HG02852 (cell line): ENCODE results near the gene KIF5C.

Source experiments
- ATAC-seq: cut with Tn5 transposase; IDR thresholded peaks from one replicate; pipeline ENCODE4 v1.9.1; 2021; ENCODE audit warnings: mild to moderate bottlenecking, moderate library complexity; ENCODE audit not compliant: unreplicated experiment

The KIF5C gene

GRCh38 chr2:149038442-149039212 lies 163.6 kb downstream of the KIF5C start, which contains the start of gene LYPD6B:
LYPD6B (plus strand) TSS chr2:149038699; CDS start chr2:149130949, 92,250 bp downstream.
- peak; percentile 65 for ATAC-seq

DNA sequence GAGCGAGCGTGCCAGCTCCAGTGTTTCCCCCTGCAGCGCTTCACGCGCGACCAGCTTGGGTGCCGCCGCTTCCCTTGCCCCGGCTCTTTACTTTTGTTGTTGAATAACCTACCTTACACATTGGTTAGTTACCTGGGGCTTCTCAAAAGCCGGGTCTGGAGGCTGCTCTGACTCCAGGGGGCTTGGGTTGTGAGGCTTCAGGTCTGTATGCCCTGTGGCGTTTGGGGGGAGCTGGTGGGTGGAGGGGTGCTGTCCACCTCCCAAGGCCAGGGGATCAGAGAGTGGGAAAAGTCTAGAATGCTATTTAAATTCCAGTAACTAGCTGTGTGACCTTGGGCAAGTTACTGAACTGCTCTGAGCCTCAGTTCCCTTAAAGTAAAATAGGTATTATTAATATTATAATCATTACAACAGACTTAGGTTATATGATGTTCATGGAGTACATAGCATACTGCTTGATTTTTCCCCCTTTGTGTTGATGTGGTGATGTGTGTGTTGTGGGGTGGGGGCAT lies 164.2 kb downstream of the KIF5C start:
- ATAC-seq, result no peak

DNA sequence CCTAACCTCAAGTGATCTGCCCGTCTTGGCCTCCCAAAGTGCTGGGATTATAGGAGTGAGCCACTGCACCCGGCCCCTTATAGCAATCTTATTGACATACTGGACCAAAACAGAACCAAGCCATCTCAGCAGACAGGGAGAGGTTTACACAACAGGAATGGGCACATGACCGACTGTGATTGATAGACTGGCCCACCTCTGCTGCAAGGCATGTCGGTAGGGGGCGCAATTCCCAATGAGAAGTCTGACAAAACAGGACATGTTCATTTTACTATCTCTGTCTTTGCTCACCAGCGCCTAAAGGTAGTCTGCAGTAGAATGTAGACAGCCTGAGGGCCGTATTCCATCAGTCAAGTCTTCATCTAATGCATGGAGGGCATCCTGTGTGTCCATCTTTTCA lies 165.4 kb downstream of the KIF5C start:
- peak; percentile 45 for ATAC-seq

DNA sequence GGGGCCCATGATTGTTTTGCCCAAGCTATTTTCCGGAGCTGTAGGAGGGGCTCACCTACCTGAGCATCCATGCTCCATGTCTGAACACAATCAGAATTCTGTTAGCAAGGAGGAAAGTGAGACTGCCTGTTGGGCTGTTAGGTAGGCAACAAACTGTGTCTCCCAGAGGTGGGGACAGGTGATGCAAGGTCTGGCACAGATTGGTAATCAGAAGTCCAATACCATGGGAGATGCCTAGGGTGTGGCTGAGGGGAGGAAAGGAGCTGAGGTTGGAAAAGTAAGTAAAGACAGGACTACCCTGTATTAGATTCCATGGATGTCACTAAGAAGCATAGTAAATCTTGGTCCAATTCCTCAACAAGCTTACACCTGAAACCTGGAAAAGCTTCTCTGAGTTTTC lies 166.5 kb downstream of the KIF5C start:
- ATAC-seq, result no peak

DNA sequence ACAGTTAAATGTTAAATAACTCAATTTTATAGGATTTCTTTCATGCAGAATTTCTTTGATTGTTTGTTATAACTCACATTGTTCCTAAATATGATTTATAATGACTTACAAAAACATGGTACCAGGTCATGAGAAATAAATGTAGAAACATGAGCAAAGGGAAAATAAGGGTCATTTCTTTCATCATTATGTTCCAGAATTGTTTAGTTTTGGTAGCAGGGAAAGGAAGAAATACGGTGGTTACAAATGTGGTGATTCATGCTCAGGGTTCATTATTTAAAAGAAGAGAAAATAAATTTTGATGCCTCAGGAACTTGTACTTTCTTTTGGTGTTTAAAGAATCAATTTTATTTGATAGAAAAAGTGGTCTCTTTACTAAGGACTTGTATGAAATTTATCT lies 167.9 kb downstream of the KIF5C start:
- ATAC-seq, result no peak

- no peak for ATAC-seq
These were observed 169.5 kb downstream of the KIF5C start for GRCh38 chr2:149044500-149044899.

- no peak for ATAC-seq
These were observed 172.1 kb downstream of the KIF5C start for GRCh38 chr2:149047118-149047517.

DNA sequence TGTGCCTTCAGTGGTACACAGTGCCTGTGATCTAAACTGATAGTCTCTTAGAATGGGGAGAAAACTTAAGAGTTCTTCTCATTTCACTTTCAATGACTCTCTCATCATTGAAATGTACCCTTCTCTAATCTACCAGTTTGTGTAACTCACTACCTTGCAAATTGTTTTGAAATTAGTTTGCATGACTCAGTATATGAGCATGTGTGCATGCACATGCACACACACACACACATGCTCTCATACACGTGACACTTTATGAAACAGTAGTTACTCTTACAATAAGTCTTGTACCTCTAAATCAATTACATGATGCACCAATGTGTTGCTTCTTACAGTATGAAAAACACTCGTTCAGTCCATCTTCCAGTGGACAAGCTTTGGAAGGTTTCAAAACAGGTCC lies 174.1 kb downstream of the KIF5C start:
- ATAC-seq, result peak; percentile 25

- peak; percentile 93 for ATAC-seq
These were observed 175.2 kb downstream of the KIF5C start for GRCh38 chr2:149050188-149050587.

DNA sequence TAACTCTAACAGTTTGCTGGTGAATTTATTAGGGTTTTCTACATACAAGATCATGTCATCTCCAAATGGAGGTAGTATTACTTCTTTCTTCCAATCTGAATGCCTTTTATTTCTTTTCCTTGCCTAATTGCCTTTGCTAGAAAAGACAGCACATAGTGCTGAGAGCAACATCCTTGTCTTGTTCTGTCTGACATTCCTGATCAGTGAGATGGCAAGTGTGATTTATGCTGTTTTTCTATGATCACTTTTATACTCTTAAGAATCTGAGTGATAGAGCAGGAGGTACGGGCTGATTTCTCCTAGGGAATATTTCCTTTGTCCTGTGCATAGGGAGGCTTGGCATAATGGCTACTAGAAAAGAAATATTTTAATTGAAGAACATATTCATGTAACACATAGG lies 180.7 kb downstream of the KIF5C start:
- no peak for ATAC-seq

GRCh38 chr2:149056541-149057255 lies 181.7 kb downstream of the KIF5C start:
- no peak for ATAC-seq

DNA sequence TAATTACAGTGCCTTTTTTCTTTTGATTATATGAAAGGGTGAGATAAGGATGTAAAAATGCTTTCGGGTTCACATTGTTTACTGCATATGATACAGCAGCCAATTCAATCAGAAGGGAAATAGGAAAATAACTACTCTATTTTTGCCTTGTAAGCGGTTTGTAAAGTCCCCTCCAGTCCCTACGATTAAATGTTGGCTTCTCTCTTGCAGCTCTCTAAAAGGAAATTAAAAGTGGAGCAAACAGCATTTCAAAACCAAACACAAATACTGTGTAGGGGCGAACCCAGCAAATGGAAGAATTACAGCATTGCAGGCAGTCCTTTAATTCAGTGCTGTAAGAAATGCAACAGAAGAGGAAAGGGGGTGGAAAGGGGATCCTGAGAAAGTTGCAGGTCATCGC lies 182.4 kb downstream of the KIF5C start:
- ATAC-seq, result no peak

- no peak for ATAC-seq
These were observed 183.9 kb downstream of the KIF5C start for GRCh38 chr2:149058936-149059335.

DNA sequence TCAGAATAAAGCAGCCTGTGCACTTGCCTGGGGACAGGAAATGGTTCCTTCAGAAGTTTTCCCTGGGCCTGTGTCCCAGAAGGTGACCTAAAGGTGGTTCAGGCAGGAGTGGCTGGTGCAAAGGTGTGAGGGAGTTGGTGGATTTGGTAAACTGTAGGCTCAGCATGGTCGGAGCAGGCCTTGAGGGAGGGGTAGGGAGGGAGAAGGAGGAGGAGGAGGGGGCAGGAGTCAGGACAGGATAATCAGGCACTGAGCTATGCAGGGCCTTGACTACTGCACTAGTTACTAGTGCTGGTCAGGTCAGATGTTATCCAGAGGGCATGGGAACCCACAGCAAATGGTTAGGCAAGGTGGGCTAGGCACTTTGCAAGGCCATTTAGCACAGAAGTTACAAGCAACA lies 184.8 kb downstream of the KIF5C start:
- no peak for ATAC-seq

- ATAC-seq, result no peak
These were observed 186.2 kb downstream of the KIF5C start for GRCh38 chr2:149061133-149061745.

DNA sequence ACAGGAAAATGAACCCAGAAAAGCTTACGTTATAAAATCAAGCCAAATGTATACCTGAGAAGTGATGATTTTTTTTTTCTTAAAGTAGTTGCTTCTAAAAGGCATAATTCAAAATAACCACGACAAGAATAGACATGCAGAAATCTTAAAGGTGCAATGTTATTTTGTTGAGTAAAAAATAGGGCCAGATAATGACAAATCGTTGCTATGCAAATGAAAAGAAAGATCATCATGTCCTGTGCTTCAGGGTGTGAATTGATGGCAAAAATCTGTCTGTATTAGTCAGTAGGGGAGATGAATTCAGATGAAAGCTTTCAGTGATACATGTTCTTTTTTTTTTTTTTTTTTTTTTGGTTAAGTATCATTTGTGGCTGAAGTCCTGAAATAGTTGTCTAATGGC lies 187.5 kb downstream of the KIF5C start:
- ATAC-seq, result no peak

GRCh38 chr2:149063177-149063576 lies 188.2 kb downstream of the KIF5C start:
- no peak for ATAC-seq

GRCh38 chr2:149064365-149064841 lies 189.4 kb downstream of the KIF5C start:
- ATAC-seq, result no peak

DNA sequence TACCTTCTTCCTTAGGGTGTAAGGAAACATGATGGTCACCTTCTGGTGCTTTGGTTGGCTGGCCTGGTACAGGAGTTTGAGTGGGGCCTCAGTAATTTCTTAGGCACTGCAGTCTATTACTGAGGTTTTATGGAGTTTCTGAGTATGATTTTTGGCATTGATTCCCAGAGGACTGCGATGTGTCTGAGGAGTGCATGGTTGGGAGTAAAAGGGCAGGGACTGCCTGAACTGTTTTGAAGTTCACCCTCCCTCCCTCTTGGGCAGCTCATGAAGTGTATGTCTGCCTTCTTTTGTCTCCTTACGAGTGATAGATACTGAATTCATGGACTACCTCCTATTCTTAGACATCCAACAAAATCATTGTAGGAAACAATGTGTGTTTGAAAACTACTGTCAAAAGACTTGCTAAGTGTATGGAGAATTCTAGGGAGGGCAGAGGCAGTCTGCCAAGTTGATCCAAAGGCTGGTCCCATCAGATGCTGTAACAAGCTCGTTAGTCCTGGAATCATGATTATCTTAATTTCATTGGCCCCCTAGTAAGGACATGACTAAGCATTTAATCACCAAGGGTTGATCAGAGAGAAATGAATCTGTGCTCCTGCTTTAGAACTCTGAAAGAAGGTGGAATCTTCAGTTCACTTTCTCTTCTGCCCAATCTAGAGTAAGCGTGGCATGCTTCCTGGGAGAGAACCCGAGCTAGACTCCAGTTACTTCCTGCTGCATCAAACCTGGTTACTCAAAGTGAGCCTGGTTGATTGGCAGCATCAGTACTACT lies 190.0 kb downstream of the KIF5C start:
- no peak for ATAC-seq

DNA sequence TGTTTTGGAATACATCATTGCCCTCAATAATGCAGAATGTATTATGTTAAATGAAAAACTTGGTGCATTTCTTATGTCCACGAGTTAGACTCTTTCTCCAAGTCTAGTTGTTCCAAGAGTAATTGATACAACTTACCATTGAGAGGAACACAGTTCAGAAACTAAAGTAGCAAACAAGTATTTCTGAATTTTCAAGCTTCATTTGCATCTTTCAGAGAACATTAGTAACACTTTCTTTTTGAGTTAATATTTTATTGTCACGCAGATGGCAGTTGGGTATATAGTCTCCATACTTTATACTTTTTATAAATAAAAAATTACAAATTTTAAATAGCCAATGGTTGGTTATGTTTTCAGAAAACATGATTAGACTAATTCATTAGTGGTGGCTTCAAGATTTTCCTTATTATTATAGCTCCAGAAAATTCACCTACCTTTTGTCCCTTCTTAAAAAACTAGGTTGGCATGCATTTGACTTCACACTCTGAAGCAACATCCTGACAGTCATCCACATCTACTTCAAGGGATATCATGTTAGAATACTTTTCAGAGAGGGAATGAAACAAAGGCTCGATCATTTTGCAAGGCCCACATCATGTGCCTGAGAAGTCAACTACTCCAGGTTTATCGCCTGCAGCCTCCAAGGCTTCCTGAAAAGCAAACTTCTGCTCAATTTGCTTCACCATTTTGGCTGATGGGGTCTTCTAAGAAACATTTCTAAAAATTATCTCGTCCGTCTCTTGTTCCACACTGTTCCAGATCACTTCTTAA lies 193.4 kb downstream of the KIF5C start:
- no peak for ATAC-seq
